ENCODE measurements around the gene MMP7. TPM values are rescaled to one million over a fixed set of nuclear protein-coding genes. Genes with fewer than 3 reads are reported as not detected.

The MMP7 gene
- total RNA-seq, 1 experiment from 2014 or later, result 2.7 TPM

DNA sequence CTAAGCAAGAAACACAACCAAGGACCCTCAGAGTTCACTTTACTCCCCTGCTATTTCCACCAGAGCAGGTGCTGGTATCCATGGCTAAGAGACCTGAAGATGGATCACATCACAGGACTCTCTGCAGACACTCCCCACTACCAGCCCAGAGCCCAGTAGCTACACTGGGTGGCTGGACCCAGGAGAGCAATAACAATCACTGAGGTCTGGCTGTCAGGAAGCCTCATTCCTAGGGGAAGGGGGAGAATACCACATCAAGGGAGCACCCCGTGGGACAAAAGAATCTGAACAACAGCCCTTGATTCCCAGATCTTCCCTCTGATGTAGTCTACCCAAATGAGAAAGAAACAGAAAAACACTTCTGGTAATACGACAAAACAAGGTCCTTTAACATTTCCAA, 9.0 kb upstream of the MMP7 start:
- POLR2A ChIA-PET, result interaction anchor here (0.7 kb wide), 1 partner anchor 42 kb away, joined by 9 read pairs; no protein-coding TSS in a partner anchor
- CTCF ChIA-PET, result no interaction called here
- BruUV-seq (replicated peaks), result no TSS peak

DNA sequence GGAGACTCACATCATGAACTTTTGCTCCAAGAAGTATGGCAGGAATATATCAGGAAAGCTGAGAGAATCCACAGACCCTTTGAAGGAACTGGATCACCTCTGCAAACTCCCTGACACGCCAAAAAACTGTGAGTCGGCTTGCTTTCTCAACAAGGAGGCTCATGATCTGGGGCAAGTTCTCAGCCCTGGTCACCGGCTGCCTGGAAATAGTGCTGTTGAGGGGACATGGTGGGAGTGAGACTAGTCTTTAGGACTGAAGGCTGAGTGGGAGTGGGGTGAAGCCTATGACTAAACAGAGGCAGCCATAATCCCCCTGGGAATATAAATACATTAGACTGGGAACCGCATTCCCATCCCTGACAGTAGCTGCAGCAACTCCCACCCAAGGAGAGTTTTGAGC, 8.4 kb upstream of the MMP7 start:
- Histone ChIP-seq H3K27ac (ENCODE audit: low read length) (no peak overlapping the region; the same call in 1 of the 2 replicates), H3K36me3 (ENCODE audit: control insufficient read depth, insufficient read depth, low read length) (no peaks in the 10 kb centered on the region), H3K27me3 (ENCODE audit: control insufficient read depth, insufficient read depth, low read length) (no peaks in the 10 kb centered on the region), H3K4me1 (ENCODE audit: control insufficient read depth, insufficient read depth, low read length) (no peaks in the 10 kb centered on the region), H3K4me3 (ENCODE audit: low read depth in 2 of 2, low read length in 2 of 2) (no peak overlapping the region), H3K9me3 (ENCODE audit: control insufficient read depth, insufficient read depth, low read depth, low read length) (no peaks in the 10 kb centered on the region)
- TF ChIP-seq, protein P1, sequence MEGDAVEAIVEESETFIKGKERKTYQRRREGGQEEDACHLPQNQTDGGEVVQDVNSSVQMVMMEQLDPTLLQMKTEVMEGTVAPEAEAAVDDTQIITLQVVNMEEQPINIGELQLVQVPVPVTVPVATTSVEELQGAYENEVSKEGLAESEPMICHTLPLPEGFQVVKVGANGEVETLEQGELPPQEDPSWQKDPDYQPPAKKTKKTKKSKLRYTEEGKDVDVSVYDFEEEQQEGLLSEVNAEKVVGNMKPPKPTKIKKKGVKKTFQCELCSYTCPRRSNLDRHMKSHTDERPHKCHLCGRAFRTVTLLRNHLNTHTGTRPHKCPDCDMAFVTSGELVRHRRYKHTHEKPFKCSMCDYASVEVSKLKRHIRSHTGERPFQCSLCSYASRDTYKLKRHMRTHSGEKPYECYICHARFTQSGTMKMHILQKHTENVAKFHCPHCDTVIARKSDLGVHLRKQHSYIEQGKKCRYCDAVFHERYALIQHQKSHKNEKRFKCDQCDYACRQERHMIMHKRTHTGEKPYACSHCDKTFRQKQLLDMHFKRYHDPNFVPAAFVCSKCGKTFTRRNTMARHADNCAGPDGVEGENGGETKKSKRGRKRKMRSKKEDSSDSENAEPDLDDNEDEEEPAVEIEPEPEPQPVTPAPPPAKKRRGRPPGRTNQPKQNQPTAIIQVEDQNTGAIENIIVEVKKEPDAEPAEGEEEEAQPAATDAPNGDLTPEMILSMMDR (IDR thresholded peaks at IDR 0.05), result no peak
- TF ChIP-seq TCF7L2 (IDR thresholded peaks at IDR 0.05; ENCODE audit: low read depth, low read length) (no peak), POLR2AphosphoS5 (IDR thresholded peaks at IDR 0.05; ENCODE audit: low read depth, low read length) (no peak)
- ChIA-PET CTCF (no interaction called here), POLR2A (interaction anchor here (0.6 kb wide), 1 partner anchor 574 kb away, joined by 3 read pairs; no protein-coding TSS in a partner anchor)
- DNase-seq (ENCODE audit: low read depth, low spot score) (no peak), ATAC-seq (no peak)
- no TSS peak for BruUV-seq (replicated peaks)
- intact Hi-C loops (cut with micrococcal nuclease; ENCODE audit: unreplicated experiment) (no loop called here), in situ Hi-C loops (cut with HindIII; ENCODE audit: low pct_unique_long_range_greater_than_20kb, low sequenced_read_pairs) (no loop called here)

More for the DNA sequence above, 9.0 kb upstream of the MMP7 start:
- TF ChIP-seq, protein P2, sequence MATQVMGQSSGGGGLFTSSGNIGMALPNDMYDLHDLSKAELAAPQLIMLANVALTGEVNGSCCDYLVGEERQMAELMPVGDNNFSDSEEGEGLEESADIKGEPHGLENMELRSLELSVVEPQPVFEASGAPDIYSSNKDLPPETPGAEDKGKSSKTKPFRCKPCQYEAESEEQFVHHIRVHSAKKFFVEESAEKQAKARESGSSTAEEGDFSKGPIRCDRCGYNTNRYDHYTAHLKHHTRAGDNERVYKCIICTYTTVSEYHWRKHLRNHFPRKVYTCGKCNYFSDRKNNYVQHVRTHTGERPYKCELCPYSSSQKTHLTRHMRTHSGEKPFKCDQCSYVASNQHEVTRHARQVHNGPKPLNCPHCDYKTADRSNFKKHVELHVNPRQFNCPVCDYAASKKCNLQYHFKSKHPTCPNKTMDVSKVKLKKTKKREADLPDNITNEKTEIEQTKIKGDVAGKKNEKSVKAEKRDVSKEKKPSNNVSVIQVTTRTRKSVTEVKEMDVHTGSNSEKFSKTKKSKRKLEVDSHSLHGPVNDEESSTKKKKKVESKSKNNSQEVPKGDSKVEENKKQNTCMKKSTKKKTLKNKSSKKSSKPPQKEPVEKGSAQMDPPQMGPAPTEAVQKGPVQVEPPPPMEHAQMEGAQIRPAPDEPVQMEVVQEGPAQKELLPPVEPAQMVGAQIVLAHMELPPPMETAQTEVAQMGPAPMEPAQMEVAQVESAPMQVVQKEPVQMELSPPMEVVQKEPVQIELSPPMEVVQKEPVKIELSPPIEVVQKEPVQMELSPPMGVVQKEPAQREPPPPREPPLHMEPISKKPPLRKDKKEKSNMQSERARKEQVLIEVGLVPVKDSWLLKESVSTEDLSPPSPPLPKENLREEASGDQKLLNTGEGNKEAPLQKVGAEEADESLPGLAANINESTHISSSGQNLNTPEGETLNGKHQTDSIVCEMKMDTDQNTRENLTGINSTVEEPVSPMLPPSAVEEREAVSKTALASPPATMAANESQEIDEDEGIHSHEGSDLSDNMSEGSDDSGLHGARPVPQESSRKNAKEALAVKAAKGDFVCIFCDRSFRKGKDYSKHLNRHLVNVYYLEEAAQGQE (IDR thresholded peaks at IDR 0.05; ENCODE audit: insufficient read depth in 1 of 2, low read depth in 2 of 2, low read length in 1 of 2), result no peak
- TF ChIP-seq TCF7L2 (IDR thresholded peaks at IDR 0.05; ENCODE audit: low read depth, low read length) (no peak), SIN3A (IDR thresholded peaks at IDR 0.05; ENCODE audit: borderline replicate concordance, insufficient read depth, low read depth, low read length) (no peak), POLR2AphosphoS5 (IDR thresholded peaks at IDR 0.05; ENCODE audit: low read depth, low read length) (no peak)
- TF ChIP-seq, protein P1 (IDR thresholded peaks at IDR 0.05), result no peak
- DNase-seq (ENCODE audit: low read depth, low spot score) (no peak), ATAC-seq (no peak)
- in situ Hi-C loops (cut with HindIII; ENCODE audit: low pct_unique_long_range_greater_than_20kb, low sequenced_read_pairs) (no loop called here), intact Hi-C loops (cut with micrococcal nuclease; ENCODE audit: unreplicated experiment) (no loop called here)
- Histone ChIP-seq H3K4me3 (ENCODE audit: low read depth in 2 of 2, low read length in 2 of 2) (no peak overlapping the region), H3K27ac (ENCODE audit: low read length) (peak overlapping the region; percentile 18; the same call in 1 of the 2 replicates), H3K9me3 (ENCODE audit: control insufficient read depth, insufficient read depth, low read depth, low read length) (no peaks in the 10 kb centered on the region), H3K27me3 (ENCODE audit: control insufficient read depth, insufficient read depth, low read length) (no peaks in the 10 kb centered on the region), H3K4me1 (ENCODE audit: control insufficient read depth, insufficient read depth, low read length) (no peaks in the 10 kb centered on the region), H3K36me3 (ENCODE audit: control insufficient read depth, insufficient read depth, low read length) (no peaks in the 10 kb centered on the region)
